Right kidney (tissue), 1 donor: Measurements from ENCODE around the gene GNA14.
"Not testable (repeated sequence)": the region's sequence is repeated elsewhere in the genome, so short reads cannot be mapped to it uniquely, and the experiment has no call there.

Source experiments
- DNase-seq: peaks from one replicate; pipeline ENCODE4 v3.0.0-alpha.2; 2016

GNA14 gene

DNA sequence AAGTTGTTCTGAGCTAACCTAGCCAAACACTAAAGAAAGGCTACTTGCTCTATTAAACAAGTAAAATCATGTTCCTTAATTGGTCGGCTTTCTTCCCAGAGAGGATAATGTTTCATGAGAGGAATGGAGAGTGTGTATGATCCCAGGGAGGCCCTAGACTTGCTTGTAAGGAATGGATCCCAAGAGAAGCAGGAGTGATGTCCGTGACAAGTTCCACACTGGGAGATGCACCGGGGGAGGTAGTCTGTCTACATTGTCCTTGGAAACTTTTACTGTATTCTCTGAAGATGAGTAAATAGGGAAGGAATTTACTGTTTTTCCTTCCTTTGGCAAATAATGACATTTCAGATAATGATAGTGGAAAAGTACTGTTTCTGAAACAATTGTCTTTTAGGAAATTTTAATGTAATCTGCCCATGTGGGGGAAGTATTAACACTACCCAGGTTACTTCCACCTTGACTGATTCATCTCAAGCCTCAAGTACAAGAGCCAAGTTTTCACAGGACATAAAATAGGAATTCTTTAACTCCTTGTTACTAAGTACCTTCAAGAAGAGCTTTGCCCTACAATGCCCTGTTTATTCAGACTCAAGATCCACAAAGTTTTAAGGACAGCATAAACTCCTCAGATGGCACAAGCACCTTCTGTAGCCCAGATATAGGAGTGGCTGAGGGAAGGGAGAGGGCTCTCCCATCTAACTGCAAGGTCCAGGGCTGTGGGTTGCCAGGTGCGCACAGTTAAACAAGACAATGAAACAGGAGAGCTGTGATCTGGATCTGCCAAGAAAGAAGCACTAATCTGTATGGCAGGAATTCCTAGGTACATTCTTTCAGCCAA is 152.1 kb downstream of the GNA14 start:
- DNase-seq, result no peak

DNA sequence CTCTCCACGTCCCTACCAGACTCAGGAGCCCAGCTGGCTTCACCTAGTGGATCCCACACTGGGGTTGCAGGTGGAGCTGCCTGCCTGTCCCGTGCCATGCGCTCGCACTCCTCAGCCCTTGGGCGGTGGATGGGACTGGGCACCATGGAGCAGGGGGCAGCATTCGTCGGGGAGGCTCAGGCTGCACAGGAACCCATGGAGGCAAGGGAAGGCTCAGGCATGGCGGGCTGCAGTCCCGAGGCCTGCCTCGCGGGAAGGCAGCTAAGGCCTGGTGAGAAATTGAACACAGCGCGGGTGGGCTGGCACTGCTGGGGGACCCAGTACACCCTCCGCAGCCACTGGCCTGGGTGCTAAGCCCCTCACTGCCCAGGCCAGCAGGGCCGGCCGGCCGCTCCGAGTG is 157.8 kb downstream of the GNA14 start:
- DNase-seq, result not testable (repeated sequence)

- DNase-seq, result not testable (repeated sequence)
Observed at GRCh38 chr9:77489405-77490163, 158.5 kb downstream of the GNA14 start.

- DNase-seq, result no peak
Observed at GRCh38 chr9:77488439-77489126, 159.5 kb downstream of the GNA14 start.

GRCh38 chr9:77486968-77487367 is 161.2 kb downstream of the GNA14 start:
- no peak for DNase-seq

DNA sequence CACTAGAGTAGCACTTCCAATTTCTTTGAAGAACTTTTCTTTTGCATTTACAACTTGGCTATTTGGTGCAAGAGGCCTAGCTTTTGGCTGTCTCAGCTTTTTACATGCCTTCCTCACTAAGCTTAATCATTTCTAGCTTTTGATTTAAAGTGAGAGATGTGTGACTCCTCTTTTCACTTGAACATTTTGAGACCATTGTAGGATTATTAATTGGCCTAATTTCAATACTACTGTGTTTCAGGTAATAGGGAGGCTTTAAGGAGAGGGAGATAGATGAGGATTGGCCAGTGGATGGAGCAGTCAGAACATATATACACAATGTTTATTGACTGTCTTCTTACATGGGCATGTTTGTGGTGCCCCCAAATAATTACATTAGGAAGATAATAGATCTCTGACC is 161.7 kb downstream of the GNA14 start:
- no peak for DNase-seq

DNA sequence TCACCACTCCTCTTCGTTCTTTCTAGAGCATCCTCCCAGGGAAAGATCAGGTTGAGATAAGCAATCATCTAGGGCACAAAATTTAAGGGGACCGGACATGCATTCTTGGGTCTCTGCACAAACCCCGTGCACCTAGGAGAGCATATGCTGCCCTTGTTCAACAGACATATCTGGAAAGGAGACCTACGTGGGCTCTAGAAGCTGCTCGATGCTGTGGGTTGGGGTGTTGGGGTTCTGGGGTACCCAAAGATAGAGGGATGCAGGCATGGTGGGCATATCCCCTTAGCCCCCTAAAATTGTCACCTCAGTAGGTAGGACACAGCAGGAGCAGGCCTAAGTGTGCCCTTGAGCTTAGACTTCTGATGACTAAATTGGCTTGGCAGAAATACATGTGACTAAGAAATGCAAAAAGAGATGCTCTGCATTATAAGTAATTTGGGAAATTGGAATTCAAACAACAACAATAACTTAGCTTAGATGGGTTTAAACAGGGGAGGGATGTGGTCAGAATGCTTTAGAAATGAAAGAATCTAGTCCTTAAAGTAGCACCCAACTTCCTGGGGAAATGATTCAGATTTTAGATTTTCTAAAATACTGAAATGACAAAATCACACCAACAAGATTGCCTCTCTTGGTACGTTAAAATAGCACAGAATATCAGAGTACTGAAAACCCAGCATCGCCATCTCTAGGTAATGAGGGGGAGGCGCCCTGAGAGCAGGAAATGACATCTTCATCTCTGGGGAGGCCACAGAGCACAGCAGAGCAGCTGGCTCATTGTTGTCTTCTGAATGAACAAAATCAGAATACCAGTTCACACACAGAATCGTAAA is 172.3 kb downstream of the GNA14 start:
- DNase-seq, result no peak

GRCh38 chr9:77474936-77475335 is 173.2 kb downstream of the GNA14 start:
- no peak for DNase-seq

- DNase-seq, result no peak
Observed at GRCh38 chr9:77472646-77473045, 175.5 kb downstream of the GNA14 start.

DNA sequence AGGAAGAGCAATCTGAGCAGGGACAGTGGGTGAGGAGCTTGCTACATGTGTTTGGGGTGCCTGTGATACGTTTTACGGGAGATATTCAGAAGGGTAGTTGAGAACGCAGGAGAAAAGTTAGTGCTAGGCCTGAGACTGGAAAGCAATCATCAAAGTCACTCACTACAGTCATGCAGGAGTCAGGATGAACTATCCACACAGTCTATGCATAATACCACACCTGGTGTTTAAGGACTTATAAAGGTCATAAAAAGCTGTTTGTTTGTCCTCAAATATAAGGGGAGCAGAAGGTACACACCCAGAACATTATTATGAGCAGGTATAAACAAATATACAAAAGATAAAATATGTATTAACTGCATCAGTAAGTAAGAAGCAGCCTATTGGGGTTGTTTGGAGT is 176.6 kb downstream of the GNA14 start:
- DNase-seq, result no peak

GRCh38 chr9:77469515-77470231 is 178.4 kb downstream of the GNA14 start:
- DNase-seq, result no peak

DNA sequence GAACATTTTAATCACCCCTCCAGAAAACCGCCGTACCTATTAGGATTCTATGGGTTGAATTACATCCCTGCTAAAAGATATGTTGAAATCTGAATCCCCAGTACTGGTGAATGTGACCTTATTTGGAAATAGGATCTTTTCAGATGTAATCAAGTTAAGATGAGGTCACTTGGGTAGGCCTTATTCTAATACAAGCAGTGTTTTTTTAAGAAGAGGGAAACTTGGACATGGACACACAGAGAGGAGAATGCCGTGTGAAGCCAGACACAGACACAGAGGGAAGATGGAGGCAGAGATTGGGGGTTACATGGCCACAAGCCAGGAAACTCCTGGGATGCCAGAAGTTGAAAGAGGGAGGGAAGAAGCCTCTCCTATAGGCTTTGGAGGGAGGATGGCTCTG is 183.5 kb downstream of the GNA14 start:
- DNase-seq, result no peak

GRCh38 chr9:77463151-77463550 is 185.0 kb downstream of the GNA14 start:
- DNase-seq, result peak; percentile 47

DNA sequence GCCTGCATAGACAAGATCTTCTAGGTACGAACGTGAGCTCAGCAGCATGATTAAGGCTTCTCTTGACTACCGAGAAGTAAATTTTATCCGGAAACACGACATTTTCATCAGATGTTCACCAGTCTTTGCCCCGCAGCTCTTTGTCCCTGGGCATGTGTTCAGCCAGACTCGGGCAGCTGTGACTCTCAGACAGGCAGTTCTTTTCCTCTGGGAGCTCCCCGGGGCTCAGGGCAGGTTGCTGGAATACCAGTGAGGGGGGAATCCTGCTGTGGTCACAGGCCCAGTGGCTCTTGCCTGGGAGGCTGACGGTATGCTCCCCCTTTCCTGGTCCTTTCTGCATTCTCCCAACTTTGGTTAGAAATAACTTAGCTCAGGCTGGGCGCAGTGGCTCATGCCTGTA is 186.1 kb downstream of the GNA14 start:
- DNase-seq, result no peak

DNA sequence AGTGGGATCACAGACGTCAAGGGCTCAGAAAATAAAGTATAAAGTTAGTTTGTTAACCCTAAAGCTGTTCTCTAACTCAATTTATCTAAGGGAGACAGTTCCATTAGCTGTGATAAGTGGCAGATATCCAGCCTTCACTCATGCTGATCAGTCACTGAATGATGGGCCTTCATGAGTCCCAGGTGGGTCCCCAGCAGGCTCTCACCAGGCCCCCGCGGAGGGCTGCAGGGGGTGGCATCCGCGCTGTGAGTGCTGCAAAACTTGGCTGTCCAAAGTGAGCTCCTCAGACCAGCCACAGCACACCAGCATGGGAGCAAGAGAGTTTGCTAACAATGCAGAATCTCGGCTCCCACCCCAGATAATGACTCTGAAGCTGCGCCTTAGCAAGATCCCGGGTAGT is 187.2 kb downstream of the GNA14 start:
- DNase-seq, result no peak

DNA sequence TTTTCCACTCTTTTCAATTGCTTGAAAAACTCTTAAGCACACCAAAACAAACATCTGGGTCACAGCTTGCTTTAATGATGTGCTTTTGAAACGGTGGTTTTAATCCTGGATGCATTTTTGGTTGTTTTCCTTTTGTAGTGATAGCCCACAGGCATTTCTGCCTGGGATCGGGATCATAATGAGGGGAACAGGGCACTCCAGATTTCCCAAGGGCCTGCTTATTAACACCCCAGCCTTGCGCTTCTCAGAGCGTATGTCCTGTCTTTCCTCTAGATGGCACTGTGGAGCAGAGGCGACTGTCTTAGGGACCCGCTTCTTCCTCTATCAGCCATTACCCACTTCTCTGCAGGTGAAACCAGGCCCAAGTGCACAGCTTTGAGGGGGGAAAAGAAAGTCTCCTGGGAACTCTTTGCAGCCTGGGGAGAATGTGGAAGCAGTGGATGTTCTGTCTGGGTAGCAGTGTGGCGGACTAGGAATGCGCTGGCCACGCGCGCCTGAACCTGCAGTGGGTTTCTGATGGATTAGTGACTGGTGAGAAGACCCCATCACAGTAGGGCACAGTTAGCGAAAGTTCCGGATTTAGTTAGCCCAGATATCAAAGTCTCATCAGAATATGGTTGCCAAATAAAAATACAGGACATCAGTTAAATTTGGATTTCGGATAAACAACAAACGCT is 190.1 kb downstream of the GNA14 start:
- DNase-seq, result peak; percentile 52

DNA sequence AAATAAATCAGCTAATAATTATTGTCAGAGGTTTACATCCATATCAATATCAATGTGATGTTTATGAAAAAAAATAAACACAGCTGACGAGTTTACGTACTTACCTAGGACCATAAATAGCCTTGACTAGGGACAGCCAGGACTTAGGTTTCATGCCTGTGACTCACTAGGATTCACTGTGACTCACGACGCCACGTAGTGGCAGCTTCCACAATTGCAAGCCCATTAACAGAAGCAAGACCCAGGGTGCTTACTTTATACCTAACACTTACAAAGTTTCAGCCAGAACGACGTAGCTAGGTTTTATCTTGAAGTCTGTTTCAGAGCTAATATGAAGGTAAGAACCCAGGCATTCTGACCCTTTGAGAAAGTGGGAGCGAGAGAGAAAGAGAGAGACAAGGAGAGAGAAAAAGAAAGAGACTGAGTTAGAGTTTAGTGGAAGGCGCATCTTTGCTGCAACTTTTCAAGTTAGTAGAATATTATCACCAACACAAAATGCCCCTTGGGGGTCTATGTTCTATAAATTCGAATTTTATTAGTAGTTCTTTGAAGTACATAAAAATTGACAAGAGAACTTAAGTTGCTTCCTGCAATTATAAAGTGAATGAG is 191.2 kb downstream of the GNA14 start:
- no peak for DNase-seq

- DNase-seq, result no peak
Observed at GRCh38 chr9:77455312-77455927, 192.7 kb downstream of the GNA14 start.

DNA sequence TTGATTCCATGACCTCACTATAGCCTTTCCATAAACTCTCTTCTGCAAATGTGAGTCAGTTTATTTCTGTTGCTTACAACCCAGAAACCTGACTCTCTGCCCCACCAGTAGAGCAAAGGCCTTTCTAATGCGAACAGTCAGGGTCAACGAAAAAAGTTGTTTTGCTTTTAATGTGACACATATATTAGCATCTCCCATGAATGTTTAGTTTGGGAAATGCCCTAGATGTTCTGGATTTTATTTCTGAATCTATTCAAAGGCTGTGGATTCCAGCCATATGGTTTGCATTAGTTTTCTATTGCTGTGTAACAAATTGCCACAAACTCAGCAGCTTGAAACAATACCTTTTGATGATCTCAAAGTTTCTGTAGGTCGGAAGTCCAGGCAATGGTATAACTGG is 193.5 kb downstream of the GNA14 start:
- DNase-seq, result no peak
